ENCODE measurements around the gene MARCO. TPM values are rescaled to one million over a fixed set of nuclear protein-coding genes. Genes with fewer than 3 reads are reported as not detected.

MARCO gene
- total and polyA plus RNA-seq, 2 donors (not counting 3 experiments of a cell fraction or from before 2014, with no cell fraction given), result not detected

- POLR2A ChIA-PET, result no interaction called here
- FAIRE-seq, result no peak
- Histone ChIP-seq H3K9me1 (replicated peaks; ENCODE audit: control insufficient read depth, extremely low read depth, insufficient read depth, low read length) (no peaks in the 10 kb centered on the region), H3K9me3 (replicated peaks; ENCODE audit: control insufficient read depth, insufficient read depth, low read length) (no peaks in the 10 kb centered on the region), H3K4me2 (ENCODE audit: insufficient read depth, low read length) (no peak overlapping the region), H3K4me1 (ENCODE audit: control insufficient read depth, extremely low read depth, insufficient read depth, low read length) (no peaks in the 10 kb centered on the region), H4K20me1 (replicated peaks; ENCODE audit: control insufficient read depth, extremely low read depth, insufficient read depth, low read length) (no peaks in the 10 kb centered on the region), H3K4me3 (replicated peaks in 1 of 3; ENCODE audit: insufficient read depth in 1 of 3, low read depth in 1 of 3, low read length in 3 of 3) (no peak overlapping the region), H2AFZ (ENCODE audit: low read depth, low read length) (no peak overlapping the region), H3K27ac (ENCODE audit: insufficient read depth, low read depth, low read length) (no peak overlapping the region), H3K9ac (replicated peaks; ENCODE audit: extremely low read depth, insufficient read depth, low read length) (no peak overlapping the region), H3K27me3 (ENCODE audit: control insufficient read depth in 2 of 2, insufficient read depth in 2 of 2, low read length in 2 of 2) (no peaks in the 10 kb centered on the region), H3K79me2 (ENCODE audit: control insufficient read depth, insufficient read depth, low read length) (no peaks in the 10 kb centered on the region), H3K36me3 (ENCODE audit: control insufficient read depth in 2 of 2, extremely low read depth in 1 of 2, insufficient read depth in 2 of 2, low read length in 2 of 2) (no peaks in the 10 kb centered on the region)
- intact Hi-C loops (cut with micrococcal nuclease) (loop anchor here (5.0 to 10.0 kb wide), 2 partner anchors 254 to 467 kb away; no protein-coding TSS in a partner anchor), dilution Hi-C loops (cut with MboI; ENCODE audit: extremely low pct_ligation_motif_present, low sequenced_read_pairs) (no loop called here)
- TF ChIP-seq GATA2 (IDR thresholded peaks at IDR 0.05; ENCODE audit: insufficient read depth, insufficient read length, low read depth, low read length) (no peak), MAX (IDR thresholded peaks at IDR 0.05; ENCODE audit: insufficient read depth, insufficient read length) (no peak), MYC (IDR thresholded peaks at IDR 0.05; ENCODE audit: low read depth, low read length) (no peak)
- no peak for DNase-seq (ENCODE audit: low read depth, low spot score)
- no TSS peak for BruUV-seq (replicated peaks)
- CTCF ChIA-PET, result no interaction called here
Measured at GRCh38 chr2:119010336-119010735, 68.3 kb downstream of the MARCO start.

GRCh38 chr2:119011162-119011909 lies 69.3 kb downstream of the MARCO start:
- no peaks in the 10 kb centered on the region for H3K27me3 ChIP-seq (ENCODE audit: control insufficient read depth in 2 of 2, insufficient read depth in 2 of 2, low read length in 2 of 2)
- TF ChIP-seq POLR2A (IDR thresholded peaks at IDR 0.05; ENCODE audit: low read depth, low read length), result no peak
- peak; percentile 31 to 64 for TF ChIP-seq CTCF (IDR thresholded peaks at IDR 0.05; ENCODE audit: extremely low read depth in 1 of 2, insufficient read depth in 1 of 2, low read depth in 1 of 2, low read length in 2 of 2)
- no peak for TF ChIP-seq GATA2 (IDR thresholded peaks at IDR 0.05; ENCODE audit: insufficient read depth, insufficient read length, low read depth, low read length)
- no peak for FAIRE-seq
- intact Hi-C loops (cut with micrococcal nuclease), result loop anchor here (1.0 to 10.0 kb wide), 4 partner anchors 163 to 466 kb away; no protein-coding TSS in a partner anchor
- no peaks in the 10 kb centered on the region for H3K4me1 ChIP-seq (ENCODE audit: control insufficient read depth, extremely low read depth, insufficient read depth, low read length)
- dilution Hi-C loops (cut with MboI; ENCODE audit: extremely low pct_ligation_motif_present, low sequenced_read_pairs), result no loop called here
- no TSS peak for BruUV-seq (replicated peaks)
- ChIA-PET CTCF (interaction anchor here (1.5 kb wide), 1 partner anchor 280 kb away, joined by 14 read pairs; no protein-coding TSS in a partner anchor), POLR2A (no interaction called here)
- no peaks in the 10 kb centered on the region for H3K9me1 ChIP-seq (replicated peaks; ENCODE audit: control insufficient read depth, extremely low read depth, insufficient read depth, low read length)
- peak; percentile 10 for DNase-seq (ENCODE audit: low read depth, low spot score)
- H3K9ac ChIP-seq (replicated peaks; ENCODE audit: extremely low read depth, insufficient read depth, low read length), result no peak overlapping the region
- H4K20me1 ChIP-seq (replicated peaks; ENCODE audit: control insufficient read depth, extremely low read depth, insufficient read depth, low read length), result no peaks in the 10 kb centered on the region
- H3K79me2 ChIP-seq (ENCODE audit: control insufficient read depth, insufficient read depth, low read length), result no peaks in the 10 kb centered on the region
- no peak overlapping the region for H3K4me3 ChIP-seq (replicated peaks in 1 of 3; ENCODE audit: insufficient read depth in 1 of 3, low read depth in 1 of 3, low read length in 3 of 3)
- H3K4me2 ChIP-seq (ENCODE audit: insufficient read depth, low read length), result no peak overlapping the region
- no peak overlapping the region for H3K27ac ChIP-seq (ENCODE audit: insufficient read depth, low read depth, low read length)
- no peak overlapping the region for H2AFZ ChIP-seq (ENCODE audit: low read depth, low read length)
- H3K9me3 ChIP-seq (replicated peaks; ENCODE audit: control insufficient read depth, insufficient read depth, low read length), result no peaks in the 10 kb centered on the region
- H3K36me3 ChIP-seq (ENCODE audit: control insufficient read depth in 2 of 2, extremely low read depth in 1 of 2, insufficient read depth in 2 of 2, low read length in 2 of 2), result no peaks in the 10 kb centered on the region
